Neural progenitor cell (in vitro differentiated cells): Measurements from ENCODE around the gene ASTN2.

Experiments used
- EZH2 ChIP-seq: fragments of 200-600 bp; sonication (generic); IDR thresholded peaks from 2 replicates; pipeline ENCODE4 v1.6.1; 2017; ENCODE audit warnings: antibody characterized with exemption, mild to moderate bottlenecking, moderate library complexity
- TF ChIP-seq, protein P1 (sequence below): fragments of 200-600 bp; sonication (generic); IDR thresholded peaks from 2 replicates; pipeline ENCODE4 v1.5.1; 2017; ENCODE audit warnings: antibody characterized with exemption, mild to moderate bottlenecking

DNA sequence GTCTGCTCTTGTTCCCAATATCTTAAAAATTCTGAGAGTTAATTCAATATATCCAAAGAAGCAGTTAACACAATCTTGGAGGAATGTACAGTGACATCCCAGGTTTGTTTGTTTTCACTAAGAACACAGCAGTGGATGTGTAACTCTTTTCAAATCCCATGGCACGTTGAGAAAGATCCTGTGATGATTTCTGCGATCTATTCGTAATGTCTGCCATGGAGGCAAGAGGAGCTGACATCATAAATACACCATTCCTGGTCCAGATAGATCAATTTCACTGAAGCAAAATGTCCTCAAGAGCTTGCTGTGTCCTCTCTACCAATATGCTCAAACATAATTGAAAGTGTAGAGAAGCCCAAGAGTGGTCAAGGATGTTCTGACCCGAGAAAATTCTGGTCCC, 980.5 kb downstream of the ASTN2 start:
- TF ChIP-seq, protein P1, sequence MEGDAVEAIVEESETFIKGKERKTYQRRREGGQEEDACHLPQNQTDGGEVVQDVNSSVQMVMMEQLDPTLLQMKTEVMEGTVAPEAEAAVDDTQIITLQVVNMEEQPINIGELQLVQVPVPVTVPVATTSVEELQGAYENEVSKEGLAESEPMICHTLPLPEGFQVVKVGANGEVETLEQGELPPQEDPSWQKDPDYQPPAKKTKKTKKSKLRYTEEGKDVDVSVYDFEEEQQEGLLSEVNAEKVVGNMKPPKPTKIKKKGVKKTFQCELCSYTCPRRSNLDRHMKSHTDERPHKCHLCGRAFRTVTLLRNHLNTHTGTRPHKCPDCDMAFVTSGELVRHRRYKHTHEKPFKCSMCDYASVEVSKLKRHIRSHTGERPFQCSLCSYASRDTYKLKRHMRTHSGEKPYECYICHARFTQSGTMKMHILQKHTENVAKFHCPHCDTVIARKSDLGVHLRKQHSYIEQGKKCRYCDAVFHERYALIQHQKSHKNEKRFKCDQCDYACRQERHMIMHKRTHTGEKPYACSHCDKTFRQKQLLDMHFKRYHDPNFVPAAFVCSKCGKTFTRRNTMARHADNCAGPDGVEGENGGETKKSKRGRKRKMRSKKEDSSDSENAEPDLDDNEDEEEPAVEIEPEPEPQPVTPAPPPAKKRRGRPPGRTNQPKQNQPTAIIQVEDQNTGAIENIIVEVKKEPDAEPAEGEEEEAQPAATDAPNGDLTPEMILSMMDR = no peak
- no peak for TF ChIP-seq EZH2
